ENCODE data around the gene OSBPL3.

The OSBPL3 gene

GRCh38 chr7:24885305-24885704 lies 94.7 kb downstream of the OSBPL3 start:
- Histone ChIP-seq H3K36me3 (ENCODE audit: control insufficient read depth in 1 of 2, insufficient read depth in 2 of 2, low read length in 2 of 2) (no peaks in the 10 kb centered on the region), H3K4me1 (ENCODE audit: control insufficient read depth in 1 of 2, insufficient read depth in 2 of 2, low read length in 2 of 2) (no peaks in the 10 kb centered on the region), H3K9me3 (ENCODE audit: control insufficient read depth in 1 of 2, low read length in 2 of 2) (no peaks in the 10 kb centered on the region), H3K27ac (ENCODE audit: low read length) (no peak overlapping the region), H3K27me3 (ENCODE audit: low read depth, low read length) (no peaks in the 10 kb centered on the region), H3K4me3 (ENCODE audit: low read depth in 1 of 2, low read length in 2 of 2) (no peak overlapping the region)

GRCh38 chr7:24884401-24884800 lies 95.6 kb downstream of the OSBPL3 start:
- Histone ChIP-seq H3K4me3 (ENCODE audit: low read depth in 1 of 2, low read length in 2 of 2) (no peak overlapping the region), H3K9me3 (ENCODE audit: control insufficient read depth in 1 of 2, low read length in 2 of 2) (no peaks in the 10 kb centered on the region), H3K4me1 (ENCODE audit: control insufficient read depth in 1 of 2, insufficient read depth in 2 of 2, low read length in 2 of 2) (no peaks in the 10 kb centered on the region), H3K36me3 (ENCODE audit: control insufficient read depth in 1 of 2, insufficient read depth in 2 of 2, low read length in 2 of 2) (no peaks in the 10 kb centered on the region), H3K27ac (ENCODE audit: low read length) (no peak overlapping the region), H3K27me3 (ENCODE audit: low read depth, low read length) (no peaks in the 10 kb centered on the region)

GRCh38 chr7:24883622-24884013 lies 96.4 kb downstream of the OSBPL3 start:
- H3K27ac ChIP-seq (ENCODE audit: low read length), result no peak overlapping the region
- H3K4me3 ChIP-seq (ENCODE audit: low read depth in 1 of 2, low read length in 2 of 2), result no peak overlapping the region
- no peaks in the 10 kb centered on the region for H3K27me3 ChIP-seq (ENCODE audit: low read depth, low read length)
- H3K9me3 ChIP-seq (ENCODE audit: control insufficient read depth in 1 of 2, low read length in 2 of 2), result no peaks in the 10 kb centered on the region
- no peaks in the 10 kb centered on the region for H3K4me1 ChIP-seq (ENCODE audit: control insufficient read depth in 1 of 2, insufficient read depth in 2 of 2, low read length in 2 of 2)
- no peaks in the 10 kb centered on the region for H3K36me3 ChIP-seq (ENCODE audit: control insufficient read depth in 1 of 2, insufficient read depth in 2 of 2, low read length in 2 of 2)

GRCh38 chr7:24882989-24883621 lies 96.9 kb downstream of the OSBPL3 start:
- Histone ChIP-seq H3K27me3 (ENCODE audit: low read depth, low read length) (no peaks in the 10 kb centered on the region), H3K4me1 (ENCODE audit: control insufficient read depth in 1 of 2, insufficient read depth in 2 of 2, low read length in 2 of 2) (no peaks in the 10 kb centered on the region), H3K36me3 (ENCODE audit: control insufficient read depth in 1 of 2, insufficient read depth in 2 of 2, low read length in 2 of 2) (no peaks in the 10 kb centered on the region), H3K4me3 (ENCODE audit: low read depth in 1 of 2, low read length in 2 of 2) (no peak overlapping the region), H3K27ac (ENCODE audit: low read length) (no peak overlapping the region), H3K9me3 (ENCODE audit: control insufficient read depth in 1 of 2, low read length in 2 of 2) (no peaks in the 10 kb centered on the region)

- H3K4me1 ChIP-seq (ENCODE audit: control insufficient read depth in 1 of 2, insufficient read depth in 2 of 2, low read length in 2 of 2), result peaks cover 0 to 4% of the 10 kb centered on the region in 2 donors
- H3K27ac ChIP-seq (ENCODE audit: low read length), result no peak overlapping the region
- H3K9me3 ChIP-seq (ENCODE audit: control insufficient read depth in 1 of 2, low read length in 2 of 2), result no peaks in the 10 kb centered on the region
- no peaks in the 10 kb centered on the region for H3K27me3 ChIP-seq (ENCODE audit: low read depth, low read length)
- no peak overlapping the region for H3K4me3 ChIP-seq (ENCODE audit: low read depth in 1 of 2, low read length in 2 of 2)
- H3K36me3 ChIP-seq (ENCODE audit: control insufficient read depth in 1 of 2, insufficient read depth in 2 of 2, low read length in 2 of 2), result no peaks in the 10 kb centered on the region
Observed at GRCh38 chr7:24881623-24882022, 98.4 kb downstream of the OSBPL3 start.

DNA sequence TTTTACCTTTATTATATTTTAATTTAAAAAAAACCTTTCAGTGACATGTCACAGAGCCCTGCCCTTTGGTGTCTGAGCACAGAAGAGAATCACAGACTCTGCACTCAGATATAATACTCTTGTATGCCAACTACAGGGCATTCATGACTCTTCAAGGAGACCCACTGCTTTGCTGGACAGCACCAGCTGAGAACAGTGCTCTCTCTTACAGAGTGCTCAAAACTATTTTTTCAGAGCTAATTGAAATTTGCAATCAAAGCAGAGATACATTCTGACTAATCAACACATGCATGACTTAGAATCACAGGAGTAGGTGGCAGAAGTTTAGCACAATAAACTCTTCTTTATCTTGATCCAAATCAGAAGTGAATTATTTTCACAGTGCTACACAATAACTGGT lies 99.1 kb downstream of the OSBPL3 start:
- Histone ChIP-seq H3K4me3 (ENCODE audit: low read depth in 1 of 2, low read length in 2 of 2) (no peak overlapping the region), H3K27me3 (ENCODE audit: low read depth, low read length) (no peaks in the 10 kb centered on the region), H3K27ac (ENCODE audit: low read length) (no peak overlapping the region), H3K36me3 (ENCODE audit: control insufficient read depth in 1 of 2, insufficient read depth in 2 of 2, low read length in 2 of 2) (no peaks in the 10 kb centered on the region), H3K4me1 (ENCODE audit: control insufficient read depth in 1 of 2, insufficient read depth in 2 of 2, low read length in 2 of 2) (peaks cover 0 to 4% of the 10 kb centered on the region in 2 donors), H3K9me3 (ENCODE audit: control insufficient read depth in 1 of 2, low read length in 2 of 2) (no peaks in the 10 kb centered on the region)

GRCh38 chr7:24879291-24879690 lies 100.7 kb downstream of the OSBPL3 start:
- Histone ChIP-seq H3K4me1 (ENCODE audit: control insufficient read depth in 1 of 2, insufficient read depth in 2 of 2, low read length in 2 of 2) (peaks cover 0 to 4% of the 10 kb centered on the region in 2 donors), H3K27ac (ENCODE audit: low read length) (no peak overlapping the region), H3K27me3 (ENCODE audit: low read depth, low read length) (no peaks in the 10 kb centered on the region), H3K36me3 (ENCODE audit: control insufficient read depth in 1 of 2, insufficient read depth in 2 of 2, low read length in 2 of 2) (no peaks in the 10 kb centered on the region), H3K4me3 (ENCODE audit: low read depth in 1 of 2, low read length in 2 of 2) (no peak overlapping the region), H3K9me3 (ENCODE audit: control insufficient read depth in 1 of 2, low read length in 2 of 2) (no peaks in the 10 kb centered on the region)

GRCh38 chr7:24877790-24878311 lies 102.1 kb downstream of the OSBPL3 start:
- H3K27ac ChIP-seq (ENCODE audit: low read length), result no peak overlapping the region
- no peaks in the 10 kb centered on the region for H3K36me3 ChIP-seq (ENCODE audit: control insufficient read depth in 1 of 2, insufficient read depth in 2 of 2, low read length in 2 of 2)
- peaks cover 0 to 4% of the 10 kb centered on the region in 2 donors for H3K4me1 ChIP-seq (ENCODE audit: control insufficient read depth in 1 of 2, insufficient read depth in 2 of 2, low read length in 2 of 2)
- no peaks in the 10 kb centered on the region for H3K9me3 ChIP-seq (ENCODE audit: control insufficient read depth in 1 of 2, low read length in 2 of 2)
- H3K27me3 ChIP-seq (ENCODE audit: low read depth, low read length), result no peaks in the 10 kb centered on the region
- no peak overlapping the region for H3K4me3 ChIP-seq (ENCODE audit: low read depth in 1 of 2, low read length in 2 of 2)

GRCh38 chr7:24874791-24875190 lies 105.2 kb downstream of the OSBPL3 start:
- H3K4me3 ChIP-seq (ENCODE audit: low read depth in 1 of 2, low read length in 2 of 2), result no peak overlapping the region
- peaks cover 0 to 4% of the 10 kb centered on the region in 2 donors for H3K4me1 ChIP-seq (ENCODE audit: control insufficient read depth in 1 of 2, insufficient read depth in 2 of 2, low read length in 2 of 2)
- H3K27me3 ChIP-seq (ENCODE audit: low read depth, low read length), result no peaks in the 10 kb centered on the region
- H3K9me3 ChIP-seq (ENCODE audit: control insufficient read depth in 1 of 2, low read length in 2 of 2), result no peaks in the 10 kb centered on the region
- no peaks in the 10 kb centered on the region for H3K36me3 ChIP-seq (ENCODE audit: control insufficient read depth in 1 of 2, insufficient read depth in 2 of 2, low read length in 2 of 2)
- H3K27ac ChIP-seq (ENCODE audit: low read length), result no peak overlapping the region

DNA sequence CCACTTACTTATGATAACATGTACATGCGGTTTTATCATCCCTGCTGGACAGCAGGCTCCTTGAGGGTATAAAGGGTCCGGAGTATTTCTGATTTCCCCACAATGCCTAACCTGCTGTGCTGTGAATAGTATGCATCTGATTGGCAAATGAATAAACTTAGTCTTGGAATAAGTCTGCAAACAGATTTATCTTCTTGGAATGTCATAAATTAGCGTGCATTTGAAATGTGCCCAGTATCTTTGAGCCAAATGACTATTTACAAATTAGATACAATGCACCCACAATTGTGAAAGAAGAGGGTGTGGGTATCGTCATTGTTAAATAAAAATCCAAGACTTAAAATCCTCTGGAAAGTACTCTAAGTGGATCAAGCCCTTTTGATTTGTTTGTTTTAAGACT lies 106.0 kb downstream of the OSBPL3 start:
- Histone ChIP-seq H3K4me1 (ENCODE audit: control insufficient read depth in 1 of 2, insufficient read depth in 2 of 2, low read length in 2 of 2) (peaks cover 0 to 4% of the 10 kb centered on the region in 2 donors), H3K4me3 (ENCODE audit: low read depth in 1 of 2, low read length in 2 of 2) (no peak overlapping the region), H3K9me3 (ENCODE audit: control insufficient read depth in 1 of 2, low read length in 2 of 2) (no peaks in the 10 kb centered on the region), H3K36me3 (ENCODE audit: control insufficient read depth in 1 of 2, insufficient read depth in 2 of 2, low read length in 2 of 2) (no peaks in the 10 kb centered on the region), H3K27ac (ENCODE audit: low read length) (no peak overlapping the region), H3K27me3 (ENCODE audit: low read depth, low read length) (no peaks in the 10 kb centered on the region)

GRCh38 chr7:24871770-24872169 lies 108.2 kb downstream of the OSBPL3 start:
- Histone ChIP-seq H3K27me3 (ENCODE audit: low read depth, low read length) (no peaks in the 10 kb centered on the region), H3K4me1 (ENCODE audit: control insufficient read depth in 1 of 2, insufficient read depth in 2 of 2, low read length in 2 of 2) (no peaks in the 10 kb centered on the region), H3K27ac (ENCODE audit: low read length) (no peak overlapping the region), H3K36me3 (ENCODE audit: control insufficient read depth in 1 of 2, insufficient read depth in 2 of 2, low read length in 2 of 2) (no peaks in the 10 kb centered on the region), H3K9me3 (ENCODE audit: control insufficient read depth in 1 of 2, low read length in 2 of 2) (no peaks in the 10 kb centered on the region), H3K4me3 (ENCODE audit: low read depth in 1 of 2, low read length in 2 of 2) (no peak overlapping the region)

DNA sequence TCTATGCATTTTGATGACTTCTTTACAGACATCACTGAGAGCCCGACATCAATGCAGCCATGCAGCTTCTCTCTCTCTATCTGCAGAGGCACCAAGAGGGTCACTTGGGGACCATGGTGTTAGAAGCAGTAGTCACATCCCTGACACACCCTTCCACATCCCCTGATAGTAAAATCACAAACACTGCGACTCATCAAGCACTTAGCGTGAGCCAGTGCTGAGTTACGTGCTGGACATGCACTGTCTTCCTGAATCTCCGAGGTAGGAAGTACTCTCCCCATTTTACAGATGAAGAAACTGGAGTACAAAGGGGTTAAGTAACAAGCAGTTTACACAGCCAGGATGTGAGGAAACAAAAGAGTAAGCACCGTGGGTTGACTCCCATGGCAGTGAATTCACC lies 109.2 kb downstream of the OSBPL3 start:
- peaks cover 0 to 3% of the 10 kb centered on the region in 2 donors for H3K36me3 ChIP-seq (ENCODE audit: control insufficient read depth in 1 of 2, insufficient read depth in 2 of 2, low read length in 2 of 2)
- no peaks in the 10 kb centered on the region for H3K27me3 ChIP-seq (ENCODE audit: low read depth, low read length)
- no peaks in the 10 kb centered on the region for H3K9me3 ChIP-seq (ENCODE audit: control insufficient read depth in 1 of 2, low read length in 2 of 2)
- H3K4me1 ChIP-seq (ENCODE audit: control insufficient read depth in 1 of 2, insufficient read depth in 2 of 2, low read length in 2 of 2), result no peaks in the 10 kb centered on the region
- no peak overlapping the region for H3K27ac ChIP-seq (ENCODE audit: low read length)
- no peak overlapping the region for H3K4me3 ChIP-seq (ENCODE audit: low read depth in 1 of 2, low read length in 2 of 2)

Measured in muscle layer of duodenum (tissue), 2 donors.